ENCODE measurements around the gene CCDC136.
A peak's percentile ranks its signal among the peaks of the same experiment; 100 is the strongest.

Gene CCDC136

DNA sequence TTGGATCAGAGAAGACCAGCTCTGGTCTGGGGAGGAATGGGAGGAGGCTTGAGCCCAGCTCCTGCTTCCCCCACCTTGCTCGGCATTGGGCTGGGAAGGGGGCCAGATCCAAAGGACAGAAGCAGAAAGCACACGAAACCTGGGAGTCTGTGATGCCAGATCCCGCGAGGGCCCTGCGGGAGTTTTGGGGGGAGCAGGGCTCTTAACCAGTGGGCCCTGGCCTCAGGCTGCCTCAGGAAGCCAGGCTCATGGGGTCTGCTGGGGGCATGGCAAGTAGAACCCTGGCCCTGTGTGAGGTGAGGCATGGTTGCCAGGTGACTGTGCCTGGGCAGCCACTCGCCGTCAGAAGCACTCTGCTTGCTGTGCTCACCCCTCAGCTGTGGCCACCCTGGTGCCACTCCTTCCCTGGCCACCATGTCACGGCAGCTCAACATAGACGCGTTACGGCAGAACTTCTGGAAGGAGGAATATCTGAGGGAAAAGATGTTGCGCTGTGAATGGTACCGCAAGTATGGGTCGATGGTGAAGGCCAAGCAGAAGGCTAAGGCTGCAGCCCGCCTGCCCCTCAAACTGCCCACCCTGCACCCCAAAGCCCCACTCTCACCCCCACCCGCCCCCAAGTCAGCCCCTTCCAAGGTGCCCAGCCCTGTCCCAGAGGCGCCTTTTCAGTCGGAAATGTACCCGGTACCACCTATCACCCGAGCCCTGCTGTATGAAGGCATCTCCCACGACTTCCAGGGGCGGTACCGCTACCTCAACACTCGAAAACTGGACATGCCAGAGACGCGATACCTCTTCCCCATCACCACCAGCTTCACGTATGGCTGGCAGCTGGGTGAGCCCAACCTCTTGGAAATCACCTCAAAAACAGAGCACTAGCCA, 74.5 kb downstream of the CCDC136 start:
- no peak for DNase-seq

DNA sequence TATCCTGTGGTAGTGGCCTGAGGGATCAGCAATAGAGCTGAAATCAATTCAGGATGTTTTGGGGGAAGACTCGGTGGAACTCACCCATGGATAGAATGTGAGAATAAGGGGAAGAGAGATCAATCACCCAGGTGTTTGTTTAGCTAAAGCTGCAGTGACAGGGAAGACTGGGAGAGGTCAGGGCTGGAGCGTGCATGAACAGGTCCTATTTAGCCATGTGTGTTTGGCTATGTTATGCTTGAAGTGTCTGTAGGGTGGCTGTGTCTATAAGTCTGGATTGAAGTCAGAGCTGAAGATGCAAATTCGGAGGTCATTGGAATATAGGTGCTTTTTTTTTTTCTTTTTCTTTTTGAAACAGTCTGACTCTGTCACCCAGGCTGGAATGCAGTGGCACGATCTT, 75.5 kb downstream of the CCDC136 start:
- DNase-seq: no peak

DNA sequence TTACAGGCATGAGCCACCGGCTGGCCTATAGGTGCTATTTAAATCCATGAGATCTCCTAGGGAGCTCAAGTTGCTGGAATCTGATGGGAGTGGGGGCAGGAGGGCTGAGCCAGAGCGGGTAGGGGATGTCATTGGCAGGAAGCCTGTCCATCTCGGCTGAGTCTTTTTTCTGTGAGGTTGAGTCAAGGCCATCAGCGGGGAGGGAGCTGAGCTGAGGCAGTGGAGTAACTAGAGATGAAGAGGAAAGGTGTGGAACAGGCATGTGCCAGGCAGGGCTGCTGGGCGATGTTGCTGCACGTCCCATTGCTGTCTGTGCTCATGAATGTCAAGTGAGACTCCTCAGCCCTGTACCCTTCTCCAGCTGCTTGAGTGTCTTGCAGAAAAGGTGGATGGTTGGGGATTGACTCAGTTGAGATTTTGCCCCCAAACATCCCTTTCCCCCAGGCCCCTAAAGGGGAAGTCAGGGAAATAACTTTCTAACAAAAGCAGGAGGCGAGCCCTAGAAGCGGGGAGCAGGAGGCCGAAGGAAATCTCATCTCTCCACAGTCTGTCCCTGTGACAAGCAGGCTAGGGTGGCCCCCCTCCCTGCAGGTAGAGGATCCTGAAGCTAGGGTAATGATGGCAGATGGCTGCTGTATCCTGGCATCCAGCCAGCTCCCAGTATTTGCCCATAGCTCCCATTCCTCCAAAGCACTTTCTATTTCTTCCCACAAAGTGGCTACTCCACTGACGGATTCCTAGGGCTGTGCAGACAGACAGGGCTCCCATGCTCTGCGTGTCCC, 76.3 kb downstream of the CCDC136 start:
- no peak for DNase-seq

DNA sequence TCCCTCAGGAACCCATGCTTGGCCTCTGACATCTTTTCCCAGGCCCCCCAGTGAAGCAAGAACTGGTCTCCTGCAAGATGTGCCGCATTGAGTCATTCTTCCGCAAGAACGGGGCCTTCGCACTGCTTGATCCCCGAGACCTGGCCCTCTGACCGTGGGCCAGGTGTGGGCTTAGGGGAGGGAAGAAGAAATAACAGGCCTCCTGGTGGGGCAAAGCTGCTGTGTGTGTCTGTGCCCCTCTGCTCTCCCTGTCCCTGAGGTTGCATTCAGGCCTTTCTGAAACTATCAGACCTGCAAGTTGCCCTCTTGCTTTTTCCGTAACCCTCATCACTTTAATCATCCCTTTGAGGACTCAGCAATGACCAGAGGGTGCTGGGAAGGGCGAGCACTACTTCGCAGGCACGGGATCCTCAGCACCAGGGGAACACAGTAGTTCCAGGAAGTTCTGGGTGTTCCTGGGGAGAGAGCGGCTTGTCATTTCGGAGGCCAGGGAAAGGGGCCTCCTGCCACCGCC, 76.9 kb downstream of the CCDC136 start:
- DNase-seq: no peak

DNA sequence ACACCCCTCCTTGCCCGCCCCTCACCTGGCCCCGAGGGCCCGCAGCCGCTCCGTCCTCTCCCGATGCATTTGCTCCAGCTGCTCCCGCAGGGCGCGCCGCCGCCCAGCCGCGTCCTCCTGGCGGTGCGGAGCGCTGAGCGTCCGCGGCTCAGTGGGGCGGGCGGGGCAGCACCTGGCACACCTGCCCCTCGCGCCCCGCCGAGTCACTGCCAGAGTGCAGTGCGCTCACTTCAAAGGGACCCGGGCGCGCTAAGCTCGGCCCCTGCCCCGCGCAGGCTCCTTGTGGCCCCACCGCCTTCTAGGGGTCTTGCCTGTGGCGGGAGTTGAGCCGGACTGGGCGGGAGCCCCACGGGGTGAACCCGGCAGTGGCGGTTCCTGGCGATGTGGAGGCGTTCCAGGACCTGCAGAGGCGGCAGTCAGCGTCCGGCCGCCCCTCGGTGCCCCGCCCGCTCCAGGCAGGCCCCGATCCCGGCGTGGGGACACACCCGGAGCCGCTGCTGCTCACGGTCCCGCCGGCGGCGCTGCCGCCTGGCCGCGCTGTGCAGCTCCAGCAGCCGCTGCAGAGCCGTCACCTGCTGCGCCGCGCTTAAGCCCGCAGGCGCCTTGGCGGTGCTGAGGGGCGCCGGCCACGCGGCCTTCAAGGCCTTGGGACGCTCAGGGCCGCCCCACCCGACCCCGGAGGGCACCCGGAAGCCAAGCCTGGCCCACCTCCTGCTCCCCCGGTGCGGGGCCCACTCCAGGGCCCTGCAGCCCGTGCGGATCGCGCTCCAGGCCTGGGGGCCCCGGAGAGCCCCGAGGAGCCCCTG, 77.6 kb downstream of the CCDC136 start:
- DNase-seq: peak; percentile 24

DNA sequence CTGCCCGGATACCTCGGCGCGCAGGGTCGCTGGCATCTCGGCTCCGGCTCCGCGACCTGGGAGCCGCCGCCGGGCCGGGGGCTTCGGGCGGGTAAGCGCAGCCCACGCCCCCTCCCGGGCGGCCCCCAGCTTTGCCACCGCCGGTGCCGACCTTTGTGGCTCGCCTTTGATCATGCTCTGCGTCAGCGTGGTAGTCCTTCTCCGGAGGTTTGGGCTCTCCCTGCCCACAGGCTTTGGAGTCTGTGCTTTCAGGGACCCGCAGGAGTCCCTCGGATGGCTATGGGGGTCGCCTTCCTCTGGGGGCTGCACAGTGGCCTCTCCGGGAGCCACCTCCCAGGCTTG, 78.1 kb downstream of the CCDC136 start:
- no peak for DNase-seq

DNA sequence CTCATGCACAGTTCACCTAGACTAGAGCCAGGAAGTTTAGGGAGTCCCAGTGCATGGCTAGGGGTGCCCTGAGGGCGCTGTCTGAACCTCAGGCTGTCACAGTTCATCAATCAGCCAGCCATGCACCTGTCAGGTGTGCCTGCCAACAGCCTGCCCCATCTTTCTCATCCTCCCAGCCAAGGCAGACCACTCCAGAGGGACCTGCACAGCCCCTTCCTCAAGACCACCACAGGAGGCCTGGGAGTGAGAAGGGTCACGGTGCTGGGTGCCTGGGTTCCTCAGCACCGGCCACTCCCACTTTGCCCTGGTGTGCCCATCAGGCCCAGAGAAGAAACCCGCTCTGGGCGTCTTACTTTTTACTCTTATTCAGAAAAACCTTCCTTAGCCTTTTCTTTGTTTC, 79.3 kb downstream of the CCDC136 start:
- no peak for DNase-seq

Data from HCEC 1CT (cell line).